Erythroblast (primary cell): ENCODE data around the gene ARMC7.

Experiments used
- GATA1 ChIP-seq: IDR thresholded peaks from 2 replicates; pipeline ENCODE4 v1.6.1; 2011; ENCODE audit warnings: low read depth, mild to moderate bottlenecking, control low read depth, low read length, moderate library complexity
- POLR2A ChIP-seq: IDR thresholded peaks from 2 replicates; pipeline ENCODE4 v1.6.1; 2011; ENCODE audit warnings: mild to moderate bottlenecking, low read length

DNA sequence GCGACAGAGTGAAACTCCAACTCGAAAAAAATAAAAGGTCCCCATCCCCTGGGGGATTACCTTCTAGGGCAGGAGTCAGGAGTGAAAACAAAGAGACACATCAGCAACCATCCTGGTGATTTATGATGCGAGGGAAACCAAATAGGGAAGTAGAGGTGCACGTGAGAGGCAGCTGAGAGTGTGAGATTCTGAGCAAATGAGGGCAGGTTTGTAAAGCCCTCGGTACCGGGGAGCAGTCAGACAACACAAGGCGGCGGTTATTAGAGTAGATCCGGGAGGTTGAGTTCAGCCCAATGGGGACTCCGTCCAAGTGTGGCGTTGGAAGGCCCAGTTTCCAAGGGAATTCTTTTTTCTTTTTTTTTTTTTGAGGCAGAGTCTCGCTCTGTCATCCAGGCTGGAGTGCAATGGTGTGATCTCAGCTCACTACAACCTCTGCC, 7.4 kb upstream of the ARMC7 start:
- TF ChIP-seq POLR2A (no peak), GATA1 (no peak)
